Stimulated activated CD8-positive, alpha-beta memory T cell treated with anti-CD3 and anti-CD28 coated beads, Interleukin-15, amount 100 ng/mL, for 4 hours (primary cell): ENCODE results near the gene FKRP.
"Not testable (repeated sequence)": the region's sequence is repeated elsewhere in the genome, so short reads cannot be mapped to it uniquely, and the experiment has no call there.

Experiments
- DNase-seq, 2 donors: peaks; one replicate each; pipeline ENCODE4 v3.0.0-alpha.2; 2020; ENCODE audit warnings: low read depth in 2 of 2

Gene FKRP

DNA sequence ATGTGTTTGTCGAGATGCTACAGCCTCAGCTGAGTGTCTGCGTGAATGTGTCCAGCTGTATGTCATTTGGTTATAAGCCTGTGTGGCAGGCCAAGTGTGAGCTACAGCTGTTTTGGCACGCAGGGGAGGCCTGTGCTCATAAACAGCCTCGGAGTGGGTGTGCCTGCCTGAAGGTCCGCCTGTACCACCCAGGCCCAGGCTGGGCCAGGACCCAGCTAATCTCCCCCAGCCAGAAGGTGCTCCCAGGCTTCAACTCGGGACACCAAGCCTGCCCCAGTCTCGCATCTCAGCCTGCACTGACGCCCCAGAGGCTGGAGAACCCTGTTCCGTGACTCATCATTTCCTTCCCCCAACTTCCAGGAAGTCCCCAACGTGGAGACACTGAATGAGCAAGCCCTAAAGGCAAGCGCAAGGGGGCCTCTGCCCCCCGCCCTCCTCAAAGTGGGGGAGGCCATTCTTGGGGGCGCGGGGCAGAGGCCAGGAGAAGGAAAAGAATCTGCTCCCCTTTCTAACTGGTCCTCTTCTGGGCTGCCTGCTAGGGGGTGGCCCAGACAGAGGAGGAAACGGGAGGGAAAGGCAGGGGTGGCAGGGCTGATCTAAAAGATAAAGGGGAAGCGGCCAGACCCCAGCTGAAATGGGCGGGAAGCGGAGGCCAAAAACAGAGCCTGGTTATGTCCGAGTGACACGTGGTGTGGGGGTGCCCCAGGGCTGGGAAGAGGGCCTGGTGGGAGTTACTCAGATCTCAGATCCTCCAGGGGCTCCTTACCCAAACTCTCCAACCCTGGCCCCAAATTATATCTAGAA lies 40.6 kb downstream of the FKRP start:
- DNase-seq = peak; percentile 72 to 86

- DNase-seq = no peak
Measured at GRCh38 chr19:46787040-46787330, 41.1 kb downstream of the FKRP start.

DNA sequence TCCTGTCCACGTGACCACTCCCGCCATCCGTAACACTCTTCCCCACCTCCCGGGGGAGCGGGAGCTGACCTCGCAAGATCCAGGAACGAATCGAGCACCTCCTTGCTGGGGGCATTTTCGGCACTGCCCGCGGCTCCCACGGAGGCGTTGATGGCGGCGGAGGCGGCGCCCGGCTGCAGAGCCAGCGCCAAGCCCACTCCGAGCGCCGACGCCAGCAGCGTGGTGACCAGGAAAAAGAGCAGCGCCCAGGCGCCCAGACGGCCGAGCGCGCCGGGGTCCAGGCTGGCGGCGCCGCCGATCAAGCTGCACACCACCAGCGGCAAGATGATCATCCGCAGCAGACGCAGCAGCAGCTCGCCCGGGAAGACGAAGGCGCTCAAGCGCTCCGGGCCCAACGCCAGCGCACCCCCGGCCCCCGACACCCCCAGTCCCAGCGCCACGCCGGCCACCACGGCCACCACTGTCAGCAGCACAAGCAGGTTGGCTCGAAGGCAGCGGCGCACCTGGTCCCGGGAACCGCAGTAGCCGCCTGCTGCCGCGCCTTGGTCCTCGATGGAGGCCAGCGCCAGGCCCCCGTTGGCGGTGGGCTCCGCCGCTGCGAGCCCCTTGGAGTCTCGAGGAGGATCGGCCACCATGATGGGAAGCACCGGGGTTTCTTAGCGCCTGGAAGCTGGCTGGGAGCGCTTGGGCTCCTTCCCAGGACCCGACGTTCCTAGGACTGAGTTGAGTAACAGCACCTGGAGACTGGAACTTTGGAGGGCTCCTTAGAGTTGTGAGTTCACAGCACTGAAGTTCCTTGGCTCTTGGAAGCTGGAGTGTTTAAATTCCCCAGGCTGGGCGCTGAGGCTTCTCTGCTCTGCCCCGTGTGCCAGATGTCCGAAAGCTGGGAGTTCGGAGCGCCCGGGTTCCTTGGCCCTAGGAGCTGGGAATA lies 41.7 kb downstream of the FKRP start:
- DNase-seq = no peak

DNA sequence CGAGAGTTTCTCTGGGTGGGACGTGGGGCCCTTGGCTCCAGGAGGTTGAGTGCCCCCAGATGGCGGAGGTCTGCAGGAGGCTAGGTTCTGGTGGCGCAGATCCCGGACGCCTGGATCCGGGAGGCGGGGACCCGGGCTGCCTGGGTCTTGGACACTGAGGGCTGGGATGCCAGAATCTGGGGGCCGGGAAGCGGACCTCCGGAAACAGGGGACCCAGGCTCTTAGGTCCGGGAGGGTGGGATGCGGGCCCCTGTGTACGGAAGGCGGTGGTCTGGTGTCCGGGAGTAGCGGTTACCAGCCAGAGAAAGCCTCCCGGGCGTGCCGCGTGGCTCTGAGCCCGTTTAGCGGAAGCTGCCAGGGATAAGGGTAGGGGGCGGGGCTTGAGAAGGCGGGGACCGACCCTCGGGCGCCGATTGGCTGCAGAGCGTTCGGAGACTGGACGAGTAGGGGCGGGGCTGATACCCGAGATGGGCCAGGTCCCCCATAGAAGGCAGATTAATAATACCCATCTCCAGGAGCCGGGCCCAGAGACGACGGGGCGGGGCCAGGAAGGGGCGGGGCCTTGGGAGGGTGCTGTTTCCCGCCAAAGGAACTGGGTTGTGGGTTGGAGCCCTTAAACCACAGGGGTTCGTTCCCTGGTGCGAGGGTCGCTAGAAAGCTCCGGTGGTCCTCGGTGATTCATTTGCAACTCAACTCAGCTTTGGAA lies 42.6 kb downstream of the FKRP start, which contains the start of gene SLC1A5:
Gene SLC1A5 (minus strand): TSS at position 333 of the 706 bp plus-strand sequence. CDS start 629 bp downstream, outside the sequence.
- DNase-seq = peak; percentile 98

DNA sequence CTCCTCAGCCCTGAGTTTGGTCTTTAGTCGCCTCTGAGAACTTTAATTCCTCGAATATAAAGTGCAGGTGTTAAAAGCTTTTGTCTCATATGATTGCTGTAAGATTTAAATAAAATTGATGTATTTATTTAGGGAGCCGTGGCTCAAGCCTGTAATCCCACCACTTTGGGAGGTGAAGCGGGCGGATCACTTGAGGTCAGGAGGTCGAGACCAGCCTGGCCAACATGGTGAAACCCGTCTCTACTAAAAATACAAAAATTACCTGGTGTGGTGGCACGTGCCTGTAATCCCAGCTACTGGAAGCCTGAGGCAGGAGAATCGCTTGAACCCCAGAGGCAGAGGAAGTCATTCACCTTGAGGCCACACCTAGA lies 43.1 kb downstream of the FKRP start:
- DNase-seq = no peak

- DNase-seq = no peak
Measured at GRCh38 chr19:46789371-46789770, 43.5 kb downstream of the FKRP start.

- no peak for DNase-seq
Measured at GRCh38 chr19:46791944-46792343, 46.1 kb downstream of the FKRP start.

DNA sequence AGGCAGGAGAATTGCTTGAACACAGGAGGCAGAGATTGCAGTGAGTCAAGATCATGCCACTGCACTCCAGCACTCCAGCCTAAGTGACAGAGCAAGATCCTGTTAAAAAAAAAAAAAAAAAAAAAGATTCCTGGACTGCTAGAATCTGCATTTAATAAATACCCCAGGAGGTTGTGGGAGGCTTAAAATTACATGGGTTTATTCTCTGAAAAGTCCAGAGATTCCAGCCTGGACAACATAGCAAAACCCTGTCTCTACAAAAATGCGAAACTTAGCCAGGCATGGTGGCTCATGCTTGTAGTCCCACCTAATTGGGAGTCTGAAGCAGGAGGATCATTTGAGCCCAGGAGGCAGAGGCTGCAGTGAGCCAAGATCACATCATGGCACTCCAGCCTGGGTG lies 52.0 kb downstream of the FKRP start:
- DNase-seq = no peak

DNA sequence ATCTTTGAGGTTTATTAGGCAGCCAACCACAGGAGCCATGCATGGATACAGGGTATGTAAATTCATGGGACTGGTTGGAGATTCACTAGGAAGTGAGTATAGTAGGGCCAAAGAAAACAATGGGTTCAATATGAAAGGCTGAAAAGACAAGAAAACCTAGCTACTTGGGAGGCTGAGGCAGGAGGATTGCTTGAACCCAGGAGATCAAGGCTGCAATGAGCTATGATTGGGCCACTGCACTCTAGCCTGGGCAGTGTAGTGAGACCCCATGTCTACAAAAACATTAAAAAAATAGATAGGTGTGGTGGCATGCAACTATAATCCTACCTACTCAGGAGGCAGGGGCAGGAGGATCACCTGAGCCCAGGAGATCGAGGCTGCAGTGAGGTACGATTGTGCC lies 52.9 kb downstream of the FKRP start:
- no peak for DNase-seq

DNA sequence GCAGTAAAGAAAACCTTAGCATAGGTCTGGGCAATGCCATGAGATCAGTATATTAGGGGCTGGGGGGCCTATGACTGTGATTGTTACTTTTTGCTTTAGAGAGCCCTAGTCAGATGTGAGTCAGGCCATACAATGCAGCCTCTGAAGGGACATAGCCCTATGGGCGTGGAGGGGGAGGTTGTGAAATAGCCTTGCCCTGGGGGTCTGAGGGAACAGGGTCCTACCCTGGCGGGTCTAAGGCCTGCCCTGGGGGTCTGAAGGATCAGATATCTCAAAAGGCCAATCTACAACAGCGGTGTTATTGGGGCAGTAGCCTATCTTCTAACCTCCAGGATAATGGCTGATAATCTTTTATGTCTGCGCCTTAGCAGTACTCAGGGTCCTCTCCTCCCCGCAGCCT lies 56.3 kb downstream of the FKRP start:
- no peak for DNase-seq

GRCh38 chr19:46803555-46803954 lies 57.7 kb downstream of the FKRP start:
- DNase-seq = no peak

DNA sequence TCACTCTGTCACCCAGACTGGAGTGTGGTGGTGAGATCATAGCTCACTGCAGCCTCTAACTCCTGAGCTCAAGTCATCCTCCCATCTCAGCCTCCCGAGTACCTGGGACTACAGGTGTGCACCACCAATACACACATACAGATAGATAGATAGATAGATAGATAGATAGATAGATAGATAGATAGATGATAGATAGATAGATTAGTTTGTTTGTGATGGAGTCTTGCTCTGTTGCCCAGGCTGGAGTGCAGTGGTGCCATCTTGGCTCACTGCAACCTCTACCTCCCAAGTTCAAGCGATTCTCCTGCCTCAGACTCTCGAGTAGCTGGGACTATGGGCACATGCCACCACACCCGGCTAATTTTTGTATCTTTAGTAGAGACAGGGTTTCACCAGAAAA lies 58.6 kb downstream of the FKRP start:
- not testable (repeated sequence) for DNase-seq

DNA sequence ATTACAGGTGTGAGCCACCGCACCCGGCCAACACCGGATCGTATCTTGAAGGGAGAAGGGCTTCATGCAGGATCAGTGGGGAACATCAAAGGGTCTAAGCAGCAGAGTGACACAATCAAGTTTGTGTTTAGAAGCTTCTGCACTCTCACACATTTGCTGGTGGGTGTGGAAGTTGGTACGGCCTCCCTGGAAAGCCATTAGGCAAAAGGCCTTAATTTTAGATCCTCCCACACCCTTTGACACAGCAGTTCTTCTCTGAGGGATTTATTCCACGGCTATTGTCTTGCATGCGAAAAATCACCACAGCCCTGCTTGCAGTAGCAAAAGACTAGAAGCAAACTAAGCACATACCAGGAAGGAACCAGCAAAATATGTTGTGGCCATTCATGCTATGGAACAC lies 60.8 kb downstream of the FKRP start:
- DNase-seq = no peak
